ENCODE measurements around the gene FBXO33.

Gene FBXO33

GRCh38 chr14:39351708-39352107, 80.5 kb downstream of the FBXO33 start:
- DNase-seq (ENCODE audit: low read depth in 1 of 2, low spot score in 1 of 2), result no peak
- TF ChIP-seq JUND (IDR thresholded peaks at IDR 0.05; ENCODE audit: low read depth), result no peak
- in situ Hi-C loops (cut with HindIII; ENCODE audit: low pct_unique_long_range_greater_than_20kb, low sequenced_read_pairs), result no loop called here

- no peak for TF ChIP-seq JUND (IDR thresholded peaks at IDR 0.05; ENCODE audit: low read depth)
- in situ Hi-C loops (cut with HindIII; ENCODE audit: low pct_unique_long_range_greater_than_20kb, low sequenced_read_pairs), result no loop called here
- DNase-seq (ENCODE audit: low read depth in 1 of 2, low spot score in 1 of 2), result no peak
These were observed 81.4 kb downstream of the FBXO33 start for GRCh38 chr14:39350866-39351265.
